ENCODE data around the gene VPS8.

DNA sequence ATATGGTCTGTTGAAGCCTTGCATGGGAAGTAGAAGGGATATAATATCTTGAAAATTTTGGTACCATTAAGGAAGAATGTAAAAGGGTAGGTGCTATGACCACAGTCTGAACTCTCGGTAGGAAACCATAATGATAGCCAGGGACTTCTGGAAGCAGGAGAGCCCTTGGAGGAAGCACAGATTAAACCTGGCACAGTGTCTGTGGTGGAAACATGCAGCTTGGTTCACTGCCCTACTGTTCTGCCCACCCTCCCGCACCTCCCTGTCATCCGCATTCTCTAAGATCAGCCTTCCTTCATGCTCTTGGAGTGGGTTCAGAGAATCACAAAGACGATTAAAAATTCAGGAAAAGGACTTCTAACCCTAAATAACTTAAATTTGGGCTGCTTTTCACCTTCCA lies 20.9 kb downstream of the VPS8 start:
- TF ChIP-seq, protein P1, sequence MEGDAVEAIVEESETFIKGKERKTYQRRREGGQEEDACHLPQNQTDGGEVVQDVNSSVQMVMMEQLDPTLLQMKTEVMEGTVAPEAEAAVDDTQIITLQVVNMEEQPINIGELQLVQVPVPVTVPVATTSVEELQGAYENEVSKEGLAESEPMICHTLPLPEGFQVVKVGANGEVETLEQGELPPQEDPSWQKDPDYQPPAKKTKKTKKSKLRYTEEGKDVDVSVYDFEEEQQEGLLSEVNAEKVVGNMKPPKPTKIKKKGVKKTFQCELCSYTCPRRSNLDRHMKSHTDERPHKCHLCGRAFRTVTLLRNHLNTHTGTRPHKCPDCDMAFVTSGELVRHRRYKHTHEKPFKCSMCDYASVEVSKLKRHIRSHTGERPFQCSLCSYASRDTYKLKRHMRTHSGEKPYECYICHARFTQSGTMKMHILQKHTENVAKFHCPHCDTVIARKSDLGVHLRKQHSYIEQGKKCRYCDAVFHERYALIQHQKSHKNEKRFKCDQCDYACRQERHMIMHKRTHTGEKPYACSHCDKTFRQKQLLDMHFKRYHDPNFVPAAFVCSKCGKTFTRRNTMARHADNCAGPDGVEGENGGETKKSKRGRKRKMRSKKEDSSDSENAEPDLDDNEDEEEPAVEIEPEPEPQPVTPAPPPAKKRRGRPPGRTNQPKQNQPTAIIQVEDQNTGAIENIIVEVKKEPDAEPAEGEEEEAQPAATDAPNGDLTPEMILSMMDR (IDR thresholded peaks at IDR 0.05; ENCODE audit: control extremely low read depth in 1 of 3, insufficient read depth in 1 of 3, low read depth in 1 of 3, low read length in 3 of 3) = no peak
- TF ChIP-seq, protein P2, sequence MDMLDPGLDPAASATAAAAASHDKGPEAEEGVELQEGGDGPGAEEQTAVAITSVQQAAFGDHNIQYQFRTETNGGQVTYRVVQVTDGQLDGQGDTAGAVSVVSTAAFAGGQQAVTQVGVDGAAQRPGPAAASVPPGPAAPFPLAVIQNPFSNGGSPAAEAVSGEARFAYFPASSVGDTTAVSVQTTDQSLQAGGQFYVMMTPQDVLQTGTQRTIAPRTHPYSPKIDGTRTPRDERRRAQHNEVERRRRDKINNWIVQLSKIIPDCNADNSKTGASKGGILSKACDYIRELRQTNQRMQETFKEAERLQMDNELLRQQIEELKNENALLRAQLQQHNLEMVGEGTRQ (IDR thresholded peaks at IDR 0.05; ENCODE audit: low read length) = no peak
- TF ChIP-seq, protein P3, sequence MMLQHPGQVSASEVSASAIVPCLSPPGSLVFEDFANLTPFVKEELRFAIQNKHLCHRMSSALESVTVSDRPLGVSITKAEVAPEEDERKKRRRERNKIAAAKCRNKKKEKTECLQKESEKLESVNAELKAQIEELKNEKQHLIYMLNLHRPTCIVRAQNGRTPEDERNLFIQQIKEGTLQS (IDR thresholded peaks at IDR 0.05; ENCODE audit: insufficient read depth, low read depth, low read length) = no peak
- TF ChIP-seq FOSL1 (IDR thresholded peaks at IDR 0.05; ENCODE audit: insufficient read depth, low read depth, low read length) (no peak), EGR1 (IDR thresholded peaks at IDR 0.05; ENCODE audit: borderline replicate concordance, low read depth, low read length) (no peak), CHD2 (IDR thresholded peaks at IDR 0.05; ENCODE audit: low read length) (no peak), YY1 (IDR thresholded peaks at IDR 0.05; ENCODE audit: low read depth, low read length) (no peak), TAF1 (IDR thresholded peaks at IDR 0.05; ENCODE audit: low read depth, low read length) (no peak), CBX5 (IDR thresholded peaks at IDR 0.05; ENCODE audit: low read depth, low read length) (no peak), KDM1A (IDR thresholded peaks at IDR 0.05; ENCODE audit: borderline replicate concordance, low read length) (no peak), POLR2A (IDR thresholded peaks at IDR 0.05; ENCODE audit: control extremely low read depth in 1 of 2, low read depth in 2 of 2, low read length in 2 of 2) (no peak), JUND (IDR thresholded peaks at IDR 0.05; ENCODE audit: low read length) (no peak), EZH2 (IDR thresholded peaks at IDR 0.05; ENCODE audit: low read depth, low read length, severe bottlenecking) (no peak), ZNF274 (IDR thresholded peaks at IDR 0.05; ENCODE audit: borderline replicate concordance, extremely low read depth, low read length) (no peak)
